HG02973 (cell line): ENCODE data around the gene TIMM29.

Source experiments
- ATAC-seq: cut with Tn5 transposase; IDR thresholded peaks from one replicate; pipeline ENCODE4 v1.9.1; 2021; ENCODE audit warnings: moderate library complexity; ENCODE audit not compliant: unreplicated experiment

The TIMM29 gene

GRCh38 chr19:10928563-10929401 is at the start of gene TIMM29, which contains the start of gene YIPF2:
TSS of gene TIMM29 (plus strand) at chr19:10928811. CDS start at chr19:10928823, 12 bp downstream.
TSS of gene YIPF2 (minus strand) at chr19:10928639. CDS start at chr19:10928410, 229 bp downstream.
- peak; percentile 58 for ATAC-seq

GRCh38 chr19:10881403-10882107 is 47.1 kb upstream of the TIMM29 start:
- ATAC-seq: no peak

GRCh38 chr19:10882108-10882457 is 46.5 kb upstream of the TIMM29 start:
- ATAC-seq: no peak

DNA sequence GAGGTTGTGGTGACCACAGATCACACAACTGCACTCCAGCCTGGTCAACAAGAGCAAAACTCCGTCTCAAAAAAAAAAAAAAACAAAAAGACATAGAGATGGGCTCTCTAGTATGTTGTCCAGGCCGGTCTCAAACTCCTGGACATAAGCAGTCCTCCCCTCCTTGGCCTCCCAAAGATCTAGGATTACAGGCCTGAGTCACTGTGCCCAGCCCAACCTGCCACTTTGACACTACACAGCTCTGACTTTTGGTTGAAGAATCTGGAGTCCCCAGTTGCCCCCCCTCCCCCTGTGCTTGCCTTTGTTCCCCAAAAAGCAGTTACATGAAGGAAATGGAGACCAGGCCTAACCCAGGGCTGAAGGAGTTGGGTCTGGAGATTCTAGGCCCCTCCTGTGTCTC is 44.3 kb upstream of the TIMM29 start:
- no peak for ATAC-seq

DNA sequence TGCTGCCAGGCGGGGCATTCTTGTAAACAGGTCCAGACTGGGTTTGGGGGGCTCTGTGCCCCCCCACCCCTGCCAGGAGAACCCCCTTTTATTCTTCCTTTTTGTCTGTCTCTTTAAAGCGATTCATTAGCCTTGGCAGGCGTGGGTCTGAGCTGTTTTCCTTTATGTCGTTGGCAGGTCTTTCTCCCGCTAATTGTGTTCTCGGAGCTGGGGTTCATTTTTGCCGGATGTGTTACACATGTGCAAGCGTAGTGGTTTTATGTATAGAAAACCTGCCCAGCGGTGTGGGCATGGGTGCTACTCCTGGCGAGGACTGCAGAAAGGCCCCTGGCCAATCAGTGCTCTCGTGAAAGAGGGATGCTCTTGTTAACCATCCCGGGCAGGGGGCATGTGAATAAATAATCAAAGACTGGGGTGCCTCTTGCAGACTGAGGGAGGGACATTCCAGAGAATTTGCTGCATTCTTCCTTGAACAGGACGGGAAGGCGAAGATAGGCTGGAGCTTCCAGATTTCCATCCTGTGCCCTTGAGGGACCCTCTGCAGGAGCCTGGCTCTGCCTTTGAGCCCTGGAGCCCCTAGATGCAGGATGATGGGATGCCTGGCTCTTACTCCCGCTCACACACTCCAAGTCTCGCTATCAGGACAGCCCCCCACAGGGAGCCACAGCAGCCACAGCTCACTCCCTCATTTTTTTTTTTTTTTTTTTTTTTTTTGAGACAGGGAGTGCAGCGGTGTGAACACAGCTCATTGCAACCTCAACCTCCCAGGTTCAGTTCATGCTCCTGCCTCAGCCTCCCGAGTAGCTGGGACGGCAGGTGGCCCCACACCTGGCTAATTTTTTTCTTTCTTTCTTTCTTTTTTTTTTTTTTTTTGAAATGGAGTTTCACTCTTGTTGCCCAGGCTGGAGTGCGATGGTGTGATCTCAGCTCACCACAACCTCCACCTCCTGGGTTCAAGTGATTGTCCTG is 43.1 kb upstream of the TIMM29 start:
- ATAC-seq: no peak

DNA sequence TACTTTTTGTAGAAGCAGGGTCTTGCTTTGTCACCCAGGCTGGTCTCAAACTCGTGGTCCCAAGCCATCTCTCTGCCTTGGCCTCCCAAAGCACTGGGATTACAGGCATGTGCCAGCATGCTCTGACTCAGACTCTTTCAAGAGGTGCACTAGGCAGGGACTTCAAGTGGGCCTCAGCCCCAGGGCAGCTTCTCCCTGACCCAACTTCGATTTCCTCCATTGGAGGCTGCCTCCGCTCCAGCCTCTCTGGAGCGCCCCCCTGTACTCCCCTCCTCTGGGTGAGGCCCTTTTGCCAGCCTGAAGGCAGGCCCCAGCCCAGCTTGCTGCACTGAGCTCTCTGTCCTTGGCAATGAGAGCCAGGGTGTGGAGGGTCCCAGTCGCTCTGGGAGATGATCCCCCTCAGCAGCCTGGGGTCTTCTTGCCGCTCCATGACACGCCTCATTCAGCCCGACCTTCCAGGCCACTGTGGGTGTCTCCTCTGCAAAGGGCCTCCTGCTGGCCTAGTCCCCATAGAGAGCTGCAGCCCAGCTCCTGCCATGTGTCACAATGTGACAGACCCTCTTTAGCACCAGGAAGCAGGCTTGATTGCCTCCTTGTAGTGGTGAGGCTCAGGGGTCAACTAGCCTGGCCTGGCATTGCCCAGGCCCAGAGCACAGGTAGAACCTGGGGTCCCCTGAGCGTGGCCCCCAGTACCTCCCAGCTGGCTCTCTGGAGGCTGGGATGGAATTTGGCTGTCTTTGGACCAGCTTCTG is 40.8 kb upstream of the TIMM29 start:
- ATAC-seq: no peak

DNA sequence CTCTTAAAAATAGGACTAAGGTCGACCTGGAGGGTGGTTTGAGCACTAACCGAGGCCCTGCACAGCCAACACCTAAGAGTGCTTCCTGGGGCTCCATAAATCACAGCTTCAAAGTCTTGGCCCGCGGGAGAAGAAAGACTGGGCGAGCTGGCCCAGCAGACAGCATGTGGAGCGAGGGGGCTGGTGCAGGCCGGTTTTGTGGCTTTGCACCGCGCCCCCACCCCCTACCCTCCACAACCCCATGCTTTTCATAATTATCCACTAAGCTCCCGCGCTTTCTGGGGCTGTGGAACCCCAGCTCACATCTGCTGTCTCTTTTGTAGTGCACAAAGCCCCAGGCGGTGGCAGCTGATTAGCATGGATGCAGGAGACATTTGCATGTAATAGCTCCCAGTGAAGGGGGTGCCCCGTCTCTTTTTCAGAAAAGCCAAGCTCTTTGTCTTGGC is 40.2 kb upstream of the TIMM29 start:
- ATAC-seq: no peak

DNA sequence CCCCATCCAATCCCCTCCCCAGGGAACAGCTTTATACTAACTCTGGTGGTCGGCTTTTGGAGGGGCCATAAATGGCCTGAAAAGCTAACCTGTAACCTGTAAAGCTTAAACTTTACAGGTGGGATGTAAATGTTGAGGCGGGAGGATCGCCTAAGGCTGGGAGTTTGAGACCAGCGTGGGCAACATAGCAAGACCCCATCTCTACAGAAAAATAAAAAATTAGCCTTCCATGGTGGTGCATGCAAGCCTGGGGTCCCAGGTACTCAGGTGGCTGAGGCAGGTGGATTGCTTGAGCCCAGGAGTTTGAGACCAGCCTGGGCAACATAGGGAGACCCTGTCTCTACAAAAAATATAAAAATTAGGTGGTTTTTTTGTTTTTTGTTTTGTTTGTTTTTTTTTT is 38.7 kb upstream of the TIMM29 start:
- ATAC-seq: no peak

GRCh38 chr19:10891405-10892086 is 37.1 kb upstream of the TIMM29 start:
- ATAC-seq: no peak

DNA sequence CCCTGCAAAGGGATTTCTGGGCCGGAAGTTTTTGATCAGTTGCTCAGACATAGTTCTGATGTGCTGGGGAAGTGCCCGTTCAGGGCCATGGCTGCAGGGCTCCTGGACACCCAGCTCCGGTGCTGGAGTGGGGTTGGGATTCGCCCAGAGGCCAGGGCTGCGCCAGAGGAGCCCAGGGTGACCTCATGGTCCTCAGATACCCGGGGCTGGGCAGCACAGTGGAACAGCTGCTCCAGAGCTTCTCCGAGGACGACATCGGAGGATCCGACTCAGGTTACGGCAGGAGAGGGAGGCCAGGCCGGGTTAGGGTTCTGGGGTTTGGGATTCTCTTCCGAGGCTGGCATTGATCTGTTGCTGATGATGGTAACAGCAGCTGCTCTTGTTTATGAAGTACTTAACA is 36.4 kb upstream of the TIMM29 start:
- ATAC-seq: no peak

DNA sequence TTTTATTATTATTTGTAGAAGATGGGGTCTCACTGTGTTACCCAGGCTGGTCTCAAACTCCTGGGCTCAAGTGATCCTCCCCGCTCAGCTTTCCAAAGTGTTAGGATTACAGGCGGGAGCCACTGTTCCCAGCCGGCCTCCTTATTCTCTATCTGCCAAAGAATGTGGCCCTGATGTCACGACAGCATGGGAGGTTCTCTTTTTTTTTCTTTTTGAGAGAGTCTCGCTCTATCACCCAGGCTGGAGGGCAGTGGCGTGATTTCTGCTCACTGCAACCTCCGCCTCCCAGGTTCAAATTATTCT is 33.7 kb upstream of the TIMM29 start:
- ATAC-seq: no peak

GRCh38 chr19:10895363-10895762 is 33.2 kb upstream of the TIMM29 start:
- no peak for ATAC-seq

- ATAC-seq: no peak
Observed at GRCh38 chr19:10895920-10896319, 32.7 kb upstream of the TIMM29 start.

DNA sequence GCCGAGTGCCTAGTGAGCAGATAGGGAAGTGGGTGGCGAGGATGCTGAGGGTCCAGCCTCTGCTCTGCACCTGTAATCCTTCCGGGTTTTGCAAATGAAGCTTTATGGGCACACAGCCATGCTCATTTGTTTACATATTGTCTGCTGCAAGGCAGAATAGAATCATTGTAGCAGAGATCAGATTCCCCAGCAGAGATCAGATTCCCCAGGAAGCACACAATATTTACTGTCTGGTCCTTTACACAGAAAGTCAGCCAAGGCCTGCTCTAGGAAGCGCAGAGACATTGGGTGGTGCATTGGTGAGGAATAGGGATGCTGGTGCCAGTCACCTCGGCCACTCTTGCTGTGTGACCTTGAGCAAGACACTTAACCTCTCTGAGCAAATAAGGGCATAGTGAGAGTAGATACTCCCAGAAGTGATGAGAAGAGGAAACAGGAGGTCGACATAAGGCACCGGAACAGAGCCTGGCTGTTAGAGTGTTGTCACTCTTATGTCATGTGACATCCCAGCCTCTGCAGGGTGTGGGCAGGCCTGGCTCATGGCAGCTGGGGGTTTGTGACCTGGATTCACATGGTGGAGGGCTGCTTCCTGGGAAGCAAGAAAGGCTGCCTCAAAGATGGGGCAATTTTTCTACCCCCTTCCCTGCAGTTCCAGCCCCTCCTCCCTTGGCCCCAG is 31.6 kb upstream of the TIMM29 start:
- ATAC-seq: no peak

GRCh38 chr19:10898633-10899032 is 30.0 kb upstream of the TIMM29 start:
- no peak for ATAC-seq

DNA sequence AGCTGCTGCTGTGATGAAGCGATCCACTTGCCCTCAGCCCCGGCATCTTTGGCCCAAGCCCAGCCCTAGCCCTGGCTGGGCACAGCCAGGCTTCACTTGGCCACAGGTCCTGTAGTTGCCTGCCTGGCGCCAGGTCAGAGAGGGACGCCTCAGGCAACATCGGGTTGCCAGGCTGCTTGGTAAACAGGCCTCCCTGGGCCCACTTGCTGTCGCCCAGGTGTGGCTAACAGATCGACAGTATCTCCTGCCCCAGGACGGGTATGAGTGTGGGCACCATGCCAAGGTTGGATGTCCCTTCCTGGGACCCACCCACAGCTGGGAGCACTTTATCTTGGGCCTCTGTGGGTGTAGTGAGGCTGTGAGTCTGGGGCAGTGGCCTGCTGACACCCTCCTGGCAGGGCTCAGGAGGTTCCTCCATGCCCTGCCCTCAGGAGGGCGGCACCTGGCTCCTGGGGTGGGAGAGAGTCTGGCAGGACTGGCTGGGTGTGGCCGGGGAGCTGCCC is 29.4 kb upstream of the TIMM29 start:
- no peak for ATAC-seq

DNA sequence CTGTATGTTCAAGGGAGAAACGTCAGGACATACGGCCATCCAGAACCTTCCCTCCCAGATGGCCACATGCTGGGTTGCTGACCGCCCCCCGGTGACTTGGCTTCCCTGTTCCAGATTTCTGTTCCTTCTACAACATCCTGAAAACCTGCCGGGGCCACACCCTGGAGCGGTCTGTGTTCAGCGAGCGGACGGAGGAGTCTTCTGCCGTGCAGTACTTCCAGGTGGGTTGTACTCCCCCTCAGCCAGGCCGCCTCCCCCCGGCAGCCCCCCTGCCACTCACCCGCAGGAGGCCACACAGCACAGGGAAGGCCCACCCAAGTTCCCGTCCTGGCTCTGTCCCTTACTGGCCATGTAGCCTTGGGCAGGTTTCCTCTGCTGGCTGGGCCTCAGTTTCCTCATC is 20.7 kb upstream of the TIMM29 start:
- ATAC-seq: no peak

- ATAC-seq: no peak
Observed at GRCh38 chr19:10908380-10908960, 20.1 kb upstream of the TIMM29 start.
